ENCODE data around the gene TMEM163. TPM values are rescaled to one million over a fixed set of nuclear protein-coding genes. Genes with fewer than 3 reads are reported as not detected.
"Not testable (repeated sequence)": the region's sequence is repeated elsewhere in the genome, so short reads cannot be mapped to it uniquely, and the experiment has no call there.

TMEM163 gene
- under 1 TPM in 1 of 2 donors, not detected in 1; 0.16 TPM for total RNA-seq

DNA sequence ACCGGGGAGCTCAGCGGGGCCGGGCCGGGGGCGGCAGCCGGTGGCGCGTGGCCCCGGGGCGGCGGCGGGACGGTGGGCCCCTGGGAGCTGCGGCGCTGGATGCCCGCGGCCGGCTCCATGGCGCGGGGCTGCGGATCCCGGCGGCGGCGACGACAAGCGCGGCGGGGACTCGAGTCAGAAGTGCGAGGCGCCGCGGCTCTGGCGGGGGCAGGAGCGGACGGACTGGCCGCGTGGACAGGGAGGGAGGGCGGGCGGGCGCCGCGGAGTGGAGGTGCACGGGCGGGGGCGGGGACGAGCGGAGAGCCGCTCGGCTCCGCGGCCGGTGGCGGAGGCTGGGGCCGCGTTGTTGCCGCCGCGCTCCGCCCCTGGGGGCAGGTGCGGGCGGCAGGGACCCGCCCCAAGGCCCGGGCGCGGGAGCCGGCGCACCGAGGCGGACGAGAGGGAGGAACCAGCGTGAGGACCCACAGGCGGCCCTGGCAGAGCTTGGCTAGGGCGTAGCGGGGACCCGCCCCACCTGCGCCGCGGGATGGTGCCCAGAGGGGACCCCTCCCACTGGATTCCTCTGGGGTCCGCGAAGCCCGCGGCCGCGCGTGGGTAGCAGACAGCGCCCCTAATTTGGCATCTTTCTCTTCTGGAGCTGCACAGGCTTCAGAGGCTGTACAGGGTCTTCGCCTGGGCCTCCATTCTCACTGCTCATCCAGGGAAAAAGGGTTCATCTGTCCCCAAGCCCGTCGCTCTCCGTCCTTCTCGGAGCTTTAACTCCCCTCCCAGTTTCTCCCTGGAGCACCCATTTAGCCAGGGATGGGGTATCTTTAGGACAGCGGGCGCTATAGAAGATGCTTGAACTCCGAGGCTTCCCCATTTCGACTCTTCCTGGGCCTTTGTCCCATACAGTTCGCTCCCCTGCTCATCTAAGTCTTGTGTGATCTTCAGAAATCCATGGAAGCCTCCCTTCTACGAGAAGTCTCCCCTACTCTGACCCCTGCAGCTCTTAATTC is at the start of gene TMEM163:
TMEM163 (minus strand) TSS at position 184 of the 998 bp plus-strand sequence.
- Mint-ChIP-seq H3K9me3 (no peaks in the 10 kb centered on the region), H3K36me3 (peaks cover 0 to 27% of the 10 kb centered on the region in 2 donors), H3K27ac (peak within 1 kb of the TSS in 1 of 2 donors; percentile 91)
- ATAC-seq (peak; percentile 39 to 42), DNase-seq (ENCODE audit: low spot score in 2 of 2) (peak in 1 of 2 donors; percentile 24)

DNA sequence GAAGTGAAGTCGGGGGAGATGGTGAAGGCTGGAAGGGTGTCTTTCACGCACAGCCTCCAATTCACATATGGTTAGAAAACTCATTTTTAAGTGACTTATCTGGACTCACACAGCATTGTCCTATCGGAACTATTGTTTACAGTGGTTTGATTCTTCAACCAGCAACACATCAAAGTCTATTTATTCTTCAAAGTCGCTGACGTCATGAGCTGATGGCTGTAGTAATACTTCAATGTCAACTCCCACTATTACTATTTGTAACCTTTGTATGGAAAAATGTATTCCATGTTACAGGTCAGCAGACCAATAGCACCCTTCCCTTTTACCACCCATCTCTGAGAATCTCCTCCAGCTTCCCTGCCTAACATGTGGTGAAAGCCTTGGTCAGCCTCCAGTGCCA is 47.8 kb upstream of the TMEM163 start:
- no peak for DNase-seq (ENCODE audit: low spot score in 2 of 2)
- Mint-ChIP-seq H3K9me3 (no peaks in the 10 kb centered on the region), H3K27ac (no peak overlapping the region), H3K36me3 (no peaks in the 10 kb centered on the region)
- no peak for ATAC-seq

DNA sequence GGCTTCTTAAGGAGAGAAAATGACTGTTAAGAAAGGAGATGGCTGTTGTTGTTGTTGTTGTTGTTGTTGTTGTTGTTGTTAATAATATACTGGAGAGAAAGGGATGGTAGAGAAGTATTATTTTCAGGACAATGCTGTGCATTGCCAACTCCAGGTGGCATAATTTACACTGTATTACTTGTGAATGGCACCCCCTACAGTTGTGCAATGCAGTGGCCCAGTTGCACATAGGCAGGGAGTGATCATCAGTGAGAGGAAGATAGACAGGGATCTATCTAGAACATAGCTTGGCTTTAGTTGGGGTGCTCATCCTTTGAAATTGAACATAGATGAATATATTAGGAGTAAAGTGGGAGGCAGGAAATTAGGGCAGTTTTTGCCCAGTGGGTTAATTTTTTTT is 47.2 kb upstream of the TMEM163 start:
- H3K9me3 Mint-ChIP-seq, result no peaks in the 10 kb centered on the region
- DNase-seq (ENCODE audit: low spot score in 2 of 2), result no peak
- H3K27ac Mint-ChIP-seq, result no peak overlapping the region
- no peaks in the 10 kb centered on the region for H3K36me3 Mint-ChIP-seq
- ATAC-seq, result no peak

GRCh38 chr2:134764164-134764563 is 45.4 kb upstream of the TMEM163 start:
- Mint-ChIP-seq H3K27ac (no peak overlapping the region), H3K36me3 (no peaks in the 10 kb centered on the region), H3K9me3 (no peaks in the 10 kb centered on the region)
- no peak for DNase-seq (ENCODE audit: low spot score in 2 of 2)
- ATAC-seq, result no peak

DNA sequence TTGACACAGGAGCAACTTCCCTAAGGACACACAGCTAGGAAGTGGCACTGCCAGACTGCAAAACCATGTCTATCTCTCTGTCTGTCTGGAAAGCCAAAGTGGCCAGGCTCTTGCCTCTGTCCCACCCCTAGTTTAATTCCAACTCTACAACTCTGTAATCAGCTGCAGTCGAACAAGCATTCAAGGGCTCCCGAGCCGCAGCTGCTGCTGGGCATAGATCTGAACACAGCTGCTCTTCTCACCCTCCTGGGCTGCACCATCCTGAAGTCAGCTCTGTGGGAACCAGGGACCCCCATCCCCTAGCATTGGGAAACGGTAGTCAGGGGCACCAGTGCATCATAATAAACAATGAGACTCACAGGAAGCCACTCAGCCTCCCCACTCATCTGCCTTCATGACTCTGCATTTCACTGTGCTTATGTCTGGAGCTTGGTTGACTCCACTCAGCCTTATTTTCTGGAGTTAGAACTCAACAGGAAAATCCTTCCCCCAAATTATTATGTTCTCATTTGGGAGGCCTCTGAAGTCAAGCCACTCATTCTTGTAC is 44.4 kb upstream of the TMEM163 start:
- Mint-ChIP-seq H3K27ac (no peak overlapping the region), H3K36me3 (no peaks in the 10 kb centered on the region), H3K9me3 (peaks cover 0 to 1% of the 10 kb centered on the region in 2 donors)
- DNase-seq (ENCODE audit: low spot score in 2 of 2) (no peak), ATAC-seq (no peak)

DNA sequence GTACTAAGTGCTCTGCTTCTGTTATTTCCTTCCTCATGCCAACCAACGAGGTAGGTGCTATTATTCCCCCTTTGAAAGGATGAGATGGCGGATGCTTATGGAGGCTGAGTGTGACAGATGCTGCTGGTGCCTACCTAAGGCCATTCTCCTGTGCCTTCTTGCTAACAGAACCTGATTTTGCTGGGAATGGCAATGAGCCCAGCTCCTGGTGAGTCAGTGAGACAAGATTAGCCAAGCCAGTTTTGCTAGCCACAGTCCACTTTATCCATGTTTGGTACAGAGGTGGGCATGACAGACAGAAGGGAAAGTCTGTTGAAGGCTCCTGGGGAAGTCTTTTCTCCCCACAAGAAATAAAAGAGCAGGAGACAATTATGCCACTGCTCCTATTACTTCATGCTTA is 43.7 kb upstream of the TMEM163 start:
- no peaks in the 10 kb centered on the region for H3K36me3 Mint-ChIP-seq
- no peak overlapping the region for H3K27ac Mint-ChIP-seq
- DNase-seq (ENCODE audit: low spot score in 2 of 2), result no peak
- peaks cover 0 to 6% of the 10 kb centered on the region in 2 donors for H3K9me3 Mint-ChIP-seq
- ATAC-seq, result no peak

DNA sequence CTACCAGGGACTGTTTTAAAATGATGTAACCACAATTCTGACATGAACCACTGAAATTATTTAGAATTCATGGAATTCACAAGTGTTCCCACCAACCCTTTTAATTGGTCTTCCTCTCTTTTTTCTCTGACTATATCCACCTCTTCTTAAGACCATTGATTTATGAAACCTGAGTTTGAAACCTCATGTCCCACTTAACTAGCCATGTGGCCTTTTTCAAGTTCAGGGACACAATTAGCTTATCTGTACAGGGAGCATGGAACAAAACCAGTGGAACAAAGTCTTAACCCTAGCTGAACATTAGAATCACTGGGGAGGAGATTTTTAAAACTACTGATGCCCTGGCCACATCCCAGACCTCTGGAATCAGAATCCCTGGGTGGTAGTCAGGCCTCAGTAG is 41.6 kb upstream of the TMEM163 start:
- no peak for ATAC-seq
- H3K36me3 Mint-ChIP-seq, result peaks cover 0 to 5% of the 10 kb centered on the region in 2 donors
- DNase-seq (ENCODE audit: low spot score in 2 of 2), result no peak
- H3K9me3 Mint-ChIP-seq, result peaks cover 4 to 11% of the 10 kb centered on the region in 2 donors
- no peak overlapping the region for H3K27ac Mint-ChIP-seq

- ATAC-seq (peak; percentile 45 to 81), DNase-seq (ENCODE audit: low spot score in 2 of 2) (no peak)
- Mint-ChIP-seq H3K27ac (no peak overlapping the region), H3K9me3 (peaks cover 4 to 11% of the 10 kb centered on the region in 2 donors), H3K36me3 (peaks cover 0 to 5% of the 10 kb centered on the region in 2 donors)
These were observed 39.8 kb upstream of the TMEM163 start for GRCh38 chr2:134758633-134759032.

GRCh38 chr2:134751981-134752380 is 33.2 kb upstream of the TMEM163 start:
- H3K9me3 Mint-ChIP-seq; DNase-seq (ENCODE audit: low spot score in 2 of 2); H3K27ac Mint-ChIP-seq; ATAC-seq: not testable (repeated sequence)
- peaks cover 7 to 14% of the 10 kb centered on the region in 2 donors for H3K36me3 Mint-ChIP-seq

- DNase-seq (ENCODE audit: low spot score in 2 of 2) (no peak), ATAC-seq (no peak)
- no peak overlapping the region for H3K27ac Mint-ChIP-seq
- no peaks in the 10 kb centered on the region for H3K9me3 Mint-ChIP-seq
- H3K36me3 Mint-ChIP-seq, result peaks cover 0 to 7% of the 10 kb centered on the region in 2 donors
These were observed 26.7 kb upstream of the TMEM163 start for GRCh38 chr2:134745546-134745945.

DNA sequence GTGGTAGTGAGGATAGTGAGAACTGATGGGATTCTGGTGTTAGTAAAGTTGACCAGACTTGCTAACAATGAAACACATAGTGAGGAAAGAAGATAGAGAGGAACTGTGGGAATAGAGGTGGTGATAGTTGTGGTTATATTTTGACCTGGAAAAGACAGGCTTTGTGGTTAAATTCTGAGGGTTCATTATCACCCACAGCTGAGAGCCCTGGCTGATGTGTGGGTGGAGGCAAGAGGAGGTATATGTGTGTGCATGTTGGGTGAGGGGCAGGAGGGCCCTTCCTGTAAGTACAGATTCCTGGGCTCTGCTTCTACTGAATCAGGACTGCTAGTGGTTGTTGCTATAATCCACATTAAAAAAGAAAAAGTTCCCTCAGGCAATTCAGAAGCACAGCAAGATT is 26.2 kb upstream of the TMEM163 start:
- DNase-seq (ENCODE audit: low spot score in 2 of 2) (no peak), ATAC-seq (no peak)
- Mint-ChIP-seq H3K9me3 (no peaks in the 10 kb centered on the region), H3K27ac (no peak overlapping the region), H3K36me3 (peaks cover 0 to 7% of the 10 kb centered on the region in 2 donors)

DNA sequence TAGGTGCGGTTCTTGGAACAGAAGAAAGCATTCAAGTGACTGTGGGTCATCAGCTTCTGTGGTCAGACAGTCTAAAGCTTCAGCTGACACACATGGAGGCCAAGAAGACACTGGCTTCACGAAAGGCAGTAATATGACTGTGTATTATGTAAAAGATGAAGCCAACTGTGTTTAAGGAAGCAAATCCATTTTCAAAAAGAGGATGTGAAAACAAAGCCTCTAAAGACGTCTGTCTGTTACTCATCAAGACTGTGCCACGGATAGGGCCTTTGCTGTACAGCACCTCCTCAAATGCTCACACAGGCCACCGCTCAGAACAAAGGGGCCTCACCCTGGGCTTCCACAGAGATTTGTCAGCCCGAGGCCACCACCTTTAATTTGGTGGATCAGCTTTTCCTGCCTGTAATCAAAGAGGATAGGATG is 21.1 kb upstream of the TMEM163 start:
- Mint-ChIP-seq H3K27ac (no peak overlapping the region), H3K9me3 (no peaks in the 10 kb centered on the region), H3K36me3 (no peaks in the 10 kb centered on the region)
- DNase-seq (ENCODE audit: low spot score in 2 of 2) (no peak), ATAC-seq (no peak)

DNA sequence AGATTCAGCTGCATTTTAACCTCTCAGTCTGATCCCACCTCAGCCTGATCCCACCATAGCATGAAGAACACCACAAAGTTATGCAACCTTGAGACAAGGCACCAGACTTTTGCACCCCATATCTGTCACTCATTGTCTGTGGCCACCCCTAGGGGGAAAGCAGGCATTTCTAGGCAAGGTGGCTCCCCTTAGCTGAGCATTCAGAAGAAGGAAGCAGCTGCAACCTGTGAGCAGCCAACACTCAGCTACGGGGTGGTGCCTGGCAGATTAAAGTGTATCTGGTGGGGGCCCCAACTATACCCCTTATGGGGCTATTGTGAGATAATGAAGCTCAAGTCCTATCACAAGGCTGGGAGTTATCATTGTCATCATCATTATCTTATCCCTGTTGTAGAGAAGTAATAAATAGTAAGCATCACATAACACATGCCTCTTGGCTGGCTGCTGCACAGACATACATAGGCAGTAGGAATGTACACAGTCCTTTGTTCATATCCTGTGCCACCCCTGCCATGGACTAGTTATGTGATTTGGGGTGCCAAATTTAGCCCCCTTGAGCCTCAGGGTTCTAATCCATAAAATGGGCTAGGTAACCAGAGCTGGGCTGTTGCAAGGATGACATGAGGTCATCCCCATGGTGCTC is 20.6 kb upstream of the TMEM163 start:
- DNase-seq (ENCODE audit: low spot score in 2 of 2) (no peak), ATAC-seq (no peak)
- H3K27ac Mint-ChIP-seq, result no peak overlapping the region
- H3K9me3 Mint-ChIP-seq, result no peaks in the 10 kb centered on the region
- no peaks in the 10 kb centered on the region for H3K36me3 Mint-ChIP-seq

DNA sequence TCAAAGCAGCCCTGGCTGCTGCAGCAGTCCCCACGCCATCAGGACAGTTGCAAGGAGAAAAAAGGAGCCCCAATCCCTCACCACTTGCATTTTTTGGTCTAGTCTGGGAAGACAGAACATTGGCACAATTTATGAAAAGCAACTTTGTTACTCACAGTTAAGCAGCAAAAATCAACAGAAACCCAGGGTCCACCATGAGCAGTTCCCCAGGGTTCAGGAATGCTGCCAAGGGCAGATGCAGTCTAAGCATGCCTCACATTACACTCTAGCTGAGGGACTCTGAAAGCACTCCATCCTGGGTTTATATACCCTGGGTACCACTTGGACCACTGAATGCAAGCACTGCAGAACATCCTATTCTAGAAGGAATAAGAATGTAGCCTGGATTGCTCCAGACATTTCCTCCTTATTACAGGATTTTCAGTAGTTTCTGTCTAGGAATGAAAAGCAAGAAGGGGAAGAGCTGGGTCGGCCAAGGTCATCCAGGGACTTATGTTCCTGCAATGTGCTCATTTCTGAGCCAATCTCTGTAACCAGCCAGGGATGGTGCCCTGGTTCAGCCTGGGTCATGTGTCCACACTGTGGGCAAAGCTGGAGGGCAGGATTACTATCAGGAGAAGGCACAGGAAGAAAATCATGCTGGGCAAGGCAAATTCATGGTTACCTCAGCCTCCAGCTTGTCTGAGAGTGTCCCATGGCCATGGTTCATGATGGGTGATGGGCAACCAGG is 19.5 kb upstream of the TMEM163 start:
- Mint-ChIP-seq H3K36me3 (no peaks in the 10 kb centered on the region), H3K9me3 (no peaks in the 10 kb centered on the region), H3K27ac (no peak overlapping the region)
- DNase-seq (ENCODE audit: low spot score in 2 of 2) (no peak), ATAC-seq (no peak)

DNA sequence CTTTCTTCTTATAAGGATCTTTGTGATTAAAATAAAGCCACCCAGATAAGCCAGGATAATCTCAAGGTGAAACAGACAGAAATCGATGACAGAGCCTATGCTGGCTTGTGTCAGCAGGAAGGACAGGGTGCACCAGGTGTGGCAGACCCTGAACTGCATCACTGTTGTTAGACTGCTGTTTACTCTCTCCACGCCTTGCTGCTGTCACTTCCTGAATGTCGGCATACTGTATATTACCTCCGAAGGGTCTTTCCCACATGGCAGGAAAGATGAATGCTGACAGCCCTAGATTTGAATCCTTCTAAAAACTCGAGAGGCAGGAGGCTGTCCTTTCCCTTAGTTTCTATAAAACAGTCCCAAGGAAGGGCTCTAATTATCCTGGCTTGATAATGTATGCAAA is 18.9 kb upstream of the TMEM163 start:
- Mint-ChIP-seq H3K27ac (no peak overlapping the region), H3K9me3 (no peaks in the 10 kb centered on the region), H3K36me3 (no peaks in the 10 kb centered on the region)
- DNase-seq (ENCODE audit: low spot score in 2 of 2) (no peak), ATAC-seq (no peak)

- Mint-ChIP-seq H3K9me3 (peaks cover 0 to 3% of the 10 kb centered on the region in 2 donors), H3K27ac (no peak overlapping the region), H3K36me3 (no peaks in the 10 kb centered on the region)
- DNase-seq (ENCODE audit: low spot score in 2 of 2) (no peak), ATAC-seq (no peak)
These were observed 17.5 kb upstream of the TMEM163 start for GRCh38 chr2:134736167-134736880.
